Spleen (tissue), 11 donors: Measurements from ENCODE around the gene TBX1. TPM values are rescaled to one million over a fixed set of nuclear protein-coding genes. Genes with fewer than 3 reads are reported as not detected.

Experiments used
- DNase-seq: peaks from one replicate; pipeline ENCODE4 v3.0.0-alpha.2; 2020
- H3K27ac ChIP-seq, 8 donors: fragments of 200-600 bp; sonication (generic) in 7 of 8; 1 replicate in 4 of 8; 2 replicates in 4 of 8; pipeline versions ENCODE4 v1.5.0 to v1.8.0; 2016 to 2021; ENCODE audit warnings: inconsistent platforms in 4 of 8, mild to moderate bottlenecking in 4 of 8, moderate library complexity in 1 of 8
- H3K27me3 ChIP-seq, 7 donors: fragments of 200-600 bp; sonication (generic) in 6 of 7; replicated peaks in 1 of 7; 1 replicate in 4 of 7; 2 replicates in 3 of 7; pipeline versions ENCODE4 v1.5.0 to v1.8.0; 2016 to 2021; ENCODE audit warnings: inconsistent platforms in 3 of 7, mild to moderate bottlenecking in 1 of 7
- H3K36me3 ChIP-seq, 6 donors: fragments of 200-600 bp; sonication (generic) in 5 of 6; 1 replicate in 4 of 6; 2 replicates in 2 of 6; pipeline versions ENCODE4 v1.5.0 to v1.8.0; 2016 to 2021; ENCODE audit warnings: inconsistent platforms in 2 of 6
- H3K4me1 ChIP-seq, 6 donors: fragments of 200-600 bp; sonication (generic) in 5 of 6; 1 replicate in 3 of 6; 2 replicates in 3 of 6; pipeline versions ENCODE4 v1.5.0 to v1.8.0; 2016 to 2021; ENCODE audit warnings: inconsistent platforms in 3 of 6
- H3K4me3 ChIP-seq, 8 donors: fragments of 200-600 bp; sonication (generic) in 7 of 8; 1 replicate in 4 of 8; 2 replicates in 4 of 8; pipeline versions ENCODE4 v1.5.0 to v1.8.0; 2016 to 2021; ENCODE audit warnings: inconsistent platforms in 4 of 8, mild to moderate bottlenecking in 4 of 8, moderate library complexity in 2 of 8
- H3K9me3 ChIP-seq, 8 donors: fragments of 200-600 bp; sonication (generic) in 7 of 8; 1 replicate in 4 of 8; 2 replicates in 4 of 8; pipeline versions ENCODE4 v1.5.0 to v1.8.0; 2016 to 2021; ENCODE audit warnings: inconsistent platforms in 4 of 8
- CTCF ChIP-seq, 11 experiments: fragments of 200-600 bp in 7 of 11; fragments of 450-650 bp in 4 of 11; sonication (generic) in 4 of 11; IDR thresholded peaks in 8 of 11; conservative IDR thresholded peaks in 3 of 11; 1 replicate in 7 of 11; 2 replicates in 4 of 11; pipeline versions ENCODE4 v1.4.0 to v1.8.0; 2016 to 2021; ENCODE audit warnings: antibody characterized with exemption in 11 of 11, inconsistent platforms in 4 of 11, mild to moderate bottlenecking in 1 of 11
- POLR2A ChIP-seq, 3 donors: fragments of 450-650 bp; IDR thresholded peaks; one replicate each; pipeline ENCODE4 v1.5.1; 2017; ENCODE audit warnings: antibody characterized with exemption in 3 of 3, mild to moderate bottlenecking in 1 of 3
- POLR2AphosphoS5 ChIP-seq, 3 donors: sonication (generic); formaldehyde crosslinking; IDR thresholded peaks; one replicate each; pipeline ENCODE4 v1.5.1; 2017; ENCODE audit warnings: antibody characterized with exemption in 3 of 3
- WGBS, 5 donors: extraction: QIAGEN DNeasy Blood & Tissue Kit in 3 of 5; methylation state at CpG; one replicate each; pipeline versions ENCODE4 v1.1.5 to v1.1.7; 2013 to 2018; 5-methylcytosine and 5-hydroxymethylcytosine counted together
- intact Hi-C: fragments of 100-400 bp; cut with DNase I; formaldehyde crosslinking; loops from one replicate; pipeline ENCODE4 v1.15.0; 2023; ENCODE audit warnings: low total_unique reads
- polyA plus RNA-seq, 3 donors: library from polyadenylated mRNA; stranded (reverse); fragments of 200-250 nt; gene quantifications; one replicate each; pipeline ENCODE4 v1.2.1, GENCODE V29; 2013
- total RNA-seq, 7 donors: library from RNA; depleted of rRNA in 3 of 7; stranded (reverse); fragments of >200 nt in 3 of 7; fragmentation: NEBNext Ultra II Directional in 4 of 7; extraction: Animal tissue kit (Norgen Biotek cat#: 25700) in 4 of 7; gene quantifications; one replicate each; pipeline versions ENCODE4 v1.1.0 to v1.2.1, GENCODE V29; 2016 to 2021
- donor health status: healthy with polysubstance abuse.
- donor health status: DM: no; HTN: no; CAD: no; lungs with moderate emphysema.
- donor health status: DM: no; HTN: no; CAD: no.
- donor health status: Bipolar disorder and iron deficiency.
- donor health status: healthy.
- donor health status: DM: no; HTN: no; CAD: no.
- donor health status: DM: yes; HTN: yes; CAD: no.

The TBX1 gene
- total and polyA plus RNA-seq, 10 donors: 0.17 to 10.5 (median 0.70) TPM

- no peak for TF ChIP-seq POLR2AphosphoS5 (IDR thresholded peaks at IDR 0.05)
- no peak for TF ChIP-seq CTCF (IDR thresholded peaks at IDR 0.05 in 8 of 11, conservative IDR thresholded peaks at IDR 0.05 in 3 of 11)
- no peak for TF ChIP-seq POLR2A (IDR thresholded peaks at IDR 0.05)
- Histone ChIP-seq H3K4me1 (peaks cover 14 to 34% (median 30%) of the 10 kb centered on the region in 6 donors), H3K36me3 (peaks cover 0 to 15% (median 0%) of the 10 kb centered on the region in 6 donors), H3K27me3 (peaks cover 0 to 60% (median 27%) of the 10 kb centered on the region in 7 donors), H3K27ac (no peak overlapping the region), H3K9me3 (no peaks in the 10 kb centered on the region), H3K4me3 (no peak overlapping the region)
- intact Hi-C loops: no loop called here
- DNase-seq: no peak
- 62 to 75% (median 72%) methylated on average over 61 of the region's 61 CpGs for WGBS, 5 donors
These were observed 33.0 kb upstream of the TBX1 start for GRCh38 chr22:19727310-19728150.

GRCh38 chr22:19728271-19728670, 32.3 kb upstream of the TBX1 start:
- Histone ChIP-seq H3K27me3 (peaks cover 0 to 53% (median 20%) of the 10 kb centered on the region in 7 donors), H3K4me3 (no peak overlapping the region), H3K36me3 (peaks cover 0 to 10% (median 0%) of the 10 kb centered on the region in 6 donors), H3K9me3 (no peaks in the 10 kb centered on the region), H3K27ac (no peak overlapping the region), H3K4me1 (peaks cover 7 to 26% (median 22%) of the 10 kb centered on the region in 6 donors)
- TF ChIP-seq CTCF (IDR thresholded peaks at IDR 0.05 in 8 of 11, conservative IDR thresholded peaks at IDR 0.05 in 3 of 11) (no peak), POLR2A (IDR thresholded peaks at IDR 0.05) (no peak), POLR2AphosphoS5 (IDR thresholded peaks at IDR 0.05) (no peak)
- DNase-seq: no peak
- intact Hi-C loops: no loop called here
- 63 to 75% (median 68%) methylated on average over 6 of the region's 6 CpGs for WGBS, 5 donors

- DNase-seq: no peak
- intact Hi-C loops: no loop called here
- TF ChIP-seq POLR2AphosphoS5 (IDR thresholded peaks at IDR 0.05) (no peak), CTCF (IDR thresholded peaks at IDR 0.05 in 8 of 11, conservative IDR thresholded peaks at IDR 0.05 in 3 of 11) (no peak), POLR2A (IDR thresholded peaks at IDR 0.05) (no peak)
- Histone ChIP-seq H3K36me3 (peaks cover 0 to 6% (median 0%) of the 10 kb centered on the region in 6 donors), H3K9me3 (no peaks in the 10 kb centered on the region), H3K4me1 (peaks cover 2 to 21% (median 17%) of the 10 kb centered on the region in 6 donors), H3K4me3 (no peak overlapping the region), H3K27ac (no peak overlapping the region), H3K27me3 (peaks cover 0 to 47% (median 14%) of the 10 kb centered on the region in 7 donors)
- WGBS, 5 donors: 34 to 80% (median 73%) methylated on average over 3 to 10 of the region's 10 CpGs
These were observed 31.7 kb upstream of the TBX1 start for GRCh38 chr22:19728836-19729235.

- Histone ChIP-seq H3K4me3 (no peak overlapping the region), H3K27ac (no peak overlapping the region), H3K36me3 (peaks cover 0 to 2% (median 0%) of the 10 kb centered on the region in 6 donors), H3K4me1 (peaks cover 0 to 15% (median 11%) of the 10 kb centered on the region in 6 donors), H3K9me3 (no peaks in the 10 kb centered on the region), H3K27me3 (peaks cover 0 to 41% (median 8%) of the 10 kb centered on the region in 7 donors)
- WGBS, 5 donors: 74 to 90% (median 80%) methylated on average over 6 to 9 of the region's 9 CpGs
- DNase-seq: no peak
- intact Hi-C loops: no loop called here
- no peak for TF ChIP-seq POLR2A (IDR thresholded peaks at IDR 0.05)
- TF ChIP-seq CTCF (IDR thresholded peaks at IDR 0.05 in 8 of 11, conservative IDR thresholded peaks at IDR 0.05 in 3 of 11): no peak
- no peak for TF ChIP-seq POLR2AphosphoS5 (IDR thresholded peaks at IDR 0.05)
These were observed 31.1 kb upstream of the TBX1 start for GRCh38 chr22:19729507-19729906.
